NCI-H146 (cell line): Measurements from ENCODE around the gene PCDH12.

Experiments
- DNase-seq: peaks from one replicate; lab custom pipeline; 2025; lab: John Stamatoyannopoulos, UW

The PCDH12 gene

DNA sequence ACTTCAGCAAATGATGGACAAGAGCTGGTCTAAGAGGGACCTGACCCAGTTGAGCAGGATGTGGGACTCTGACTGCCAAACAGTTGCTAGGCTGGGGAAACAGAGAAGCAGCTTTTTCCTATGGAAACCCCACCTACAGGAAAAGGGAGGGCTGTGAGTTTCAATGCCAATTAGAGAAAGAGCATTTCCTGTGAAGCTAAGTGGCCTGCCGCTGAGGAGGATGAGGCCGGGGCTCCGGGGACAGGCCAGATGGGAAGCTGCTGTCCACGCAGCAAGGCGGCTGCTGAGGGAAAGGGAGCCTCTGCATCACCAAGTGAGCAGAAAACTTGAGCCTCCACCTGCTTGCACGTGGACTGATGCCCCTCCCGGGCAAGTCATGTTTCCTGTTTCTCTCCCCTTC, at the start of gene PCDH12:
TSS of gene PCDH12 (minus strand) at position 90 of the 400 bp plus-strand sequence. CDS start 351 bp downstream, outside the sequence.
- DNase-seq = peak; percentile 20

GRCh38 chr5:142007237-142007544, 49.2 kb upstream of the PCDH12 start:
- DNase-seq = no peak

DNA sequence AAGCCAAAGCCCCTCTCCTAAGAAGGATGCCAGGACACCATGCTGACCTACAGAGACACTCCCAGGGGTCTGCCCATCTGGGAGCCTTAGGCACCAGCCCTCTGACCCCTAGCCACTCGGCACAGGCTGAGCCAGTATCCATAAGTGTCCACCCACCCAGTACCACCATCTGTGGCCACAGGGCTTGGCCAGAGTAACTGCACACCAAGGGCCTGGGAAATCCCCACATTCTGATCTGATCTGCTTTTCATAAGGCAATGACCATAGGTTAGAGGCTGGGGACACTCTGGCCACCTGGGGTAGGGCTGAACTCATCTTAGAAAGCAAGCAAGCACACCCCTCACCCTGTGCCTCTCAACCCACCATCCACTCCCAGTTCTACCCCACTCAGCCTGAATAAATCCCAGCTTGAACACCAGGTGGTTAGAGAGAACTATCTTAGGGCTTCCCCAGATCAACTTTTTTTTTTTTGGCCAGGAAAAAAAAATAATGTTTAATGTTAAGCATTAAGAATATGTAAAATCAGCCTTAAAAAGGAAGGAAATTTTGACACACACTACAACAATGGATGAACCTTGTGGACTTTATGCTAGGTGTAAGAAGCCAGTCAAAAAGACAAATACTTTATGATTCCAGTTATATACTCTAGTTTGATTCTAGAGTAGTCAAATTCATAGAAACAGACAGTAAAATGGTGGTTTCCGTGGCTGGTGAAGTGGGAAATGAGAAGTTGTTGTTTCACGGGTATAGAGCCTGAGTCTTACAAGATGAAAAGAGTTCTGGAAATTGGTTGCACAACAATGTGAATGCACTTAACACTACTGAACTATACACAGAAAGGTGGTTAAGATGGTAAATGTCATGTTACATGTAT, 48.6 kb upstream of the PCDH12 start:
- DNase-seq = no peak

- DNase-seq = peak; percentile 0
These were observed 45.3 kb upstream of the PCDH12 start for GRCh38 chr5:142003266-142003800.

DNA sequence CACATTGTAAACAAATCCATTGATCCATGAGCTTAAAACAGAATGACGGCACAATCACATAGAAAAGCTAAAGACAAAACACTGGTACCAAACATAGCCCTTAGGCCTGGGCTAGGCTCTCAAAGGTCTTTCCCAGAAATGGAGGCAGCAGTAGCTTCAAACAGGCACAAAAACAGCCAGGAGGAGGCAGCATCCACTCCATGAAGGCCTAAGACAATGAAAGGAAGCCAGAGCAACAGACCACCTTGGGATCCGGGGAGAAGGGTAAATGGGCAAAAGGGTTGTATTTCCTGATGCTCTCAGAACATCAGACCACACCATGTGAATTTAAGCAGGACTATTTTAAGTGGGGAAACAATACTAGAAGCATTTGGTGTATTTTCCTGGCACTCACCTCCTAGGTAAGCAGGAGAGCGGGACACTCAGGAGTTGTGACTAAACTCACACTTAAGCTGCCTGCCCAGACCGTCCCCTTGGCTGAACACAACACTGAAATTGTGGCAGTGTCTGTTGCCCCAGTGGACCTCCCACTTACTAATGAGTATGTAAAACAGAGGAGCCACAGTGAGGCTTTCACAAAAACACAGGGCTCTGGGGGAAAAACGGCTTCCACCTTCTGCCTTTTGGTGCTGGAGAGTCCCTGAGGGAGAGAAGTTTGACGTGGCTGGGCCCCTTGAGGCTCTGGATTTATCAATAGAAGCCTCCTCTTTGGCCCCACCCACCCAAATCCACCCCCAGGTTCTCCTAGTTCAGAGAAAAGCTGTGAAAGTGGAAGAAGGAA, 42.9 kb upstream of the PCDH12 start:
- DNase-seq = no peak

DNA sequence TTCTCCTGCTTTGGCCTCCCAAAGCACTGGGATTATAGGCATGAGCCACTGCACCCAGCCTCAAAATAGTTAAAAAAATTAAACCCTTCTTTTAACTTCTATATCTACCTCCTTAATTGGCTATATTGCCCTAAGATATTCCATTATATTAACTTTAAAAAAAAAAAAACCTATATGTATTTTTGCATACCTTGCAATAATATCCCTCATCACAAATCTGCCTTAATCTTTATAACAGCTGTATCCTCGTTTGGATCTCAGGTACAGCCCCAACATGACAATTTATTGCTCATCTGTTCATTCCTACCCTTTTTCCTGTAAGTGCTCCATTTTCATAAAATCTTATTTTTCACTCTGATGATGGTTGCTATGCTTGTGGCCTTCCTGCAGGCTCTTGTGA, 42.2 kb upstream of the PCDH12 start:
- no peak for DNase-seq

GRCh38 chr5:141997358-141997960, 39.5 kb upstream of the PCDH12 start:
- no peak for DNase-seq

GRCh38 chr5:141995656-141996055, 37.7 kb upstream of the PCDH12 start:
- no peak for DNase-seq

GRCh38 chr5:141994511-141995136, 36.6 kb upstream of the PCDH12 start:
- no peak for DNase-seq

DNA sequence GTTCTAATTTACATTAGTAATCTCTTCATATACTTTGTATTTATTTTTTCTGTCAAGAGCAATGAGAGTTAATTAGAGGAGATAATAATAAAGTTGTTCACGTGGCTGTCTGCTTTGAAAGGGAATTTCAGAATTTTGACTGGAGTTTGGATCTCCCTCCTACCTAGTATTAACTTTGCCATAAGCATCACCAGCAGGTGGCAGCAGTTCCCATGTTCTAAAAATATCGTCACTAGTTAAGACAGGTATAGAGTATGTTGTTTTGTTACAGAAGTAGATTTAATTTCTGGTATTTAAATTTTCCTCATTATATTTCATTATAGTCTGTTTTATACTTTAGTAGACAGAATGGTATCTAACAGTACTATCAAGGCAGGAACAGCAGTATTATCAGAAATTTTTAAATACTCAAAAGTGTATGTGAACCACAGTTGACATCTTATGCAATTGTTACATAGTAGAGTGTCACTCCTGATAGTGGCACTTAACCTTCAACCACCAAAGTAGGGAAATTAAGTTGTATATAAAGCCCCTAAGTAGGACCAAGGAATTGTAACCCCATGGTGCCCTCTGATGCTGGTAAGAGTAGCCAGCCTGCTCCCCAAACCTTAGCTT, 34.5 kb upstream of the PCDH12 start:
- DNase-seq = peak; percentile 40

GRCh38 chr5:141989720-141990119, 31.7 kb upstream of the PCDH12 start:
- no peak for DNase-seq

DNA sequence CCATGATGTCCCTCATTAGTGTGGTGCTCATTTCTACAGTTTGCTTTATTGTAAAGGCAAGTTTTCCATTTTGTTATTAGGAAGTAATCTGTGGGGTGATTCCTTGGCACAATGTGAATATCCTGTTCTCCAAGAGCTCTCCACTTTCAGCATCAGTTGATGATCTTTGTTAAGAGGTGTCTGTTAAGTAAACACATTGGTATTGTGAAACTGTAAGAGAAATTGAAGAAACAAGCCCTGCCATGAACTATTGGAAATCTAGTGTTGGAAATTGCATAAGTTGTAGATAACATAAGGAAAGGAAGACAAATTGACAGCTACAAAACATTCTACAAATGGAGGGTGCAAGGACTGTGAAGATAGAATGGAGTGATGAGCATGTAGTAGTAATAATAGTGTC, 28.1 kb upstream of the PCDH12 start:
- no peak for DNase-seq

- no peak for DNase-seq
These were observed 24.6 kb upstream of the PCDH12 start for GRCh38 chr5:141982626-141983025.

DNA sequence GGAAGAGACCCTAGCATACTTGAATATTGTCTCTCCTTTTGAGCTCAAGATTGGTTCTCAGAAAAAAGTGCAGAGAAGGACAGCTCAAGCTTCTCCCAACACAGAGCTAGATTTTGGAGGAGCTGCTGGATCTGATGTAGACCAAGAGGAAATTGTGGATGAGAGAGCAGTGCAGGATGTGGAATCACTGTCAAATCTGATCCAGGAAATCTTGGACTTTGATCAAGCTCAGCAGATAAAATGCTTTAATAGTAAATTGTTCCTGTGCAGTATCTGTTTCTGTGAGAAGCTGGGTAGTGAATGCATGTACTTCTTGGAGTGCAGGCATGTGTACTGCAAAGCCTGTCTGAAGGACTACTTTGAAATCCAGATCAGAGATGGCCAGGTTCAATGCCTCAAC, 20.4 kb upstream of the PCDH12 start:
- DNase-seq = no peak

DNA sequence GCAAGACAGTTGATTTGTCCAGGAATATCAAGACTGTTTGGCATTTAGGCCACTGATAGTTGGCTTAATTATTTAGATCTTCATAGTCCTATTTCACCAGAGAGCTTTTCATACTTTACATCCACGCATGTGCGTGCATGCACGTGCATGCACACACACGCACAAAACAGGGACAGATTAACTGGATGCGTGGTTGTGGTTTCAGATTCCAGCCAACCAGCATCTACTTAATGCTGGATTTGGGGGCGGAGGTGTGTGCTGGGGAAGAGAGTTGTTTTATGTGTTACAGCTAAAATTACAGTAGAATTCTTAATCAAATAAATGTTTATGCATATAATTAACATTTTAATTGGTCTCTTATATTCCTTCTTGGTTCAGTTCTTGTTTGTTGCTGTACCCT, 18.2 kb upstream of the PCDH12 start:
- DNase-seq = no peak

GRCh38 chr5:141973871-141974595, 16.0 kb upstream of the PCDH12 start:
- no peak for DNase-seq

DNA sequence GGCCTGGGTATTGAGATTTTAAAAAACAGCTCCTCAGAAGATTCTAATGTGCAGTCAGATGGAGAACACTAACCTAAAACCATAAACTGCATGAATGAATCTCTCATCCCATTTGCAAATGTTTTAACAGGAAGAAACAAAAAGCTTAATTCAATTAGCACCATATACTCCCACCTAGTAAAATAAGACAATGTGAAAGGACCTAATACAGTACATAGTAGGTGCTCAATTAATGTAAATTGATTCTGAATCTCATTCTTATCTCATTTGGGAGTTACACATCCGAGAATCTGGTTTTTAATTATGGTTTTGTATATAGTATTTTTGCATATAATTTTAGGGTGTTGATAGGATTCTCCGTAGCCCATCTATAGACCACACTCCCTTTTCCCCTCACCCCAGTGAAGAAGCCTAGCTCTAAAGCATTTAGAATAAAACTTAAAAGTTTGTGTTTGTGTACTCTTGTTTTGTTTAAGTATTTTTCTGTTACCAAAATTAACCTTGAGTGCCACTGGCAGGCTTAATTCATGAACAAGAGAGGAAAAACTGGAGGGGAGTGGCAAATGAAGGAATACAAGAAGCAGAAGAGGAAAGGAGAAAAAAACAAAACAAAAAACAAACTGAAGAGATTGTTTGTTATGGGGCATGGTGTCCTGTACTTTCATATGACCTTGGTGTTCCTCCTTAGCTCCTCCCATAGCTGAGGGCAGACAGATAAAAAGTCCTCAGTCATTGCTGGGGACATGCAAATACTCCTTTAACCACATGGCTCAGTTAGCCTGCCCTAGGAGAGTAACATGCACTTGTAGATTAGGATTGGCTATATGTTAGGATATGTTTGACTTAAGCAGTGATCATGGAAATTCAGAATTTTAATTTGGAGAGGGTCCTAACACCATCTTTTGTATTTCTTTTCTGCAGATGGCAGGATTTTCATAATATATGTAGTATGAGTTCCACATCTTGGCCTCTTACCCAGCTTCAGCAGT, 12.1 kb upstream of the PCDH12 start:
- DNase-seq = no peak

- DNase-seq = peak; percentile 83
These were observed 11.1 kb upstream of the PCDH12 start, which contains the start of gene RNF14 for GRCh38 chr5:141968914-141969608. RNF14 (plus strand) TSS chr5:141969105; CDS start chr5:141973589, 4,484 bp downstream.

- no peak for DNase-seq
These were observed 8.9 kb upstream of the PCDH12 start for GRCh38 chr5:141966963-141967333.
